ENCODE measurements around the gene FMO2. TPM values are rescaled to one million over a fixed set of nuclear protein-coding genes. Genes with fewer than 3 reads are reported as not detected.

FMO2 gene
- total RNA-seq, 2 experiments from 2014 or later, result not detected

- ChIA-PET CTCF (interaction anchor here (1.0 kb wide), 1 partner anchor 62 kb away, joined by 5 read pairs; the partner anchor contains the start of gene FMO4), POLR2A (no interaction called here)
These were observed 66.2 kb downstream of the FMO2 start for GRCh38 chr1:171251042-171251951.

- CTCF ChIA-PET, result interaction anchor here (1.0 kb wide), 1 partner anchor 62 kb away, joined by 5 read pairs; the partner anchor contains the start of gene FMO4
- POLR2A ChIA-PET, result no interaction called here
These were observed 66.8 kb downstream of the FMO2 start for GRCh38 chr1:171251952-171252300.

GRCh38 chr1:171252482-171252881, 67.4 kb downstream of the FMO2 start:
- POLR2A ChIA-PET, result no interaction called here
- CTCF ChIA-PET, result no interaction called here

GRCh38 chr1:171254859-171255258, 69.8 kb downstream of the FMO2 start:
- ChIA-PET POLR2A (no interaction called here), CTCF (interaction anchor here (1.3 kb wide), 1 partner anchor 9 kb away, joined by 3 read pairs; no protein-coding TSS in a partner anchor)

GRCh38 chr1:171256940-171257606, 72.0 kb downstream of the FMO2 start:
- CTCF ChIA-PET, result no interaction called here
- POLR2A ChIA-PET, result no interaction called here

- ChIA-PET POLR2A (no interaction called here), CTCF (no interaction called here)
These were observed 72.5 kb downstream of the FMO2 start for GRCh38 chr1:171257607-171258076.

- ChIA-PET CTCF (no interaction called here), POLR2A (no interaction called here)
These were observed 73.3 kb downstream of the FMO2 start for GRCh38 chr1:171258429-171258828.

GRCh38 chr1:171258943-171259342, 73.8 kb downstream of the FMO2 start:
- CTCF ChIA-PET, result no interaction called here
- POLR2A ChIA-PET, result no interaction called here

Other genes with a start within 250 kb of the FMO2 start
- not detected for gene MROH9, start 249.8 kb upstream of the FMO2 start, total RNA-seq
- not detected for gene FMO3, start 94.4 kb upstream of the FMO2 start, total RNA-seq
- gene FMO1, start 63.2 kb downstream of the FMO2 start, total RNA-seq, result not detected
- 1 to 10 TPM; 1.0 to 1.4 TPM for gene FMO4, start 128.9 kb downstream of the FMO2 start, total RNA-seq